ENCODE measurements around the gene PCNX3. TPM values are rescaled to one million over a fixed set of nuclear protein-coding genes. Genes with fewer than 3 reads are reported as not detected.

PCNX3 gene
- total RNA-seq, 1 experiment from 2014 or later: 31.4 TPM

GRCh38 chr11:65618763-65619162, 3.2 kb downstream of the PCNX3 start:
- DNase-seq (ENCODE audit: low read depth): no peak

- DNase-seq (ENCODE audit: low read depth): no peak
Observed at GRCh38 chr11:65619281-65619928, 3.8 kb downstream of the PCNX3 start.

- no peak for DNase-seq (ENCODE audit: low read depth)
Observed at GRCh38 chr11:65620666-65621065, 5.1 kb downstream of the PCNX3 start.

- no peak for DNase-seq (ENCODE audit: low read depth)
Observed at GRCh38 chr11:65621460-65621859, 5.9 kb downstream of the PCNX3 start.

GRCh38 chr11:65622011-65622410, 6.4 kb downstream of the PCNX3 start:
- no peak for DNase-seq (ENCODE audit: low read depth)

- DNase-seq (ENCODE audit: low read depth): no peak
Observed at GRCh38 chr11:65623177-65623576, 7.6 kb downstream of the PCNX3 start.

- no peak for DNase-seq (ENCODE audit: low read depth)
Observed at GRCh38 chr11:65623852-65624616, 8.5 kb downstream of the PCNX3 start.

- no peak for DNase-seq (ENCODE audit: low read depth)
Observed at GRCh38 chr11:65624931-65625627, 9.5 kb downstream of the PCNX3 start.

GRCh38 chr11:65625628-65626342, 10.2 kb downstream of the PCNX3 start:
- peak; percentile 19 for DNase-seq (ENCODE audit: low read depth)

GRCh38 chr11:65627202-65627601, 11.6 kb downstream of the PCNX3 start:
- DNase-seq (ENCODE audit: low read depth): no peak

- no peak for DNase-seq (ENCODE audit: low read depth)
Observed at GRCh38 chr11:65629579-65629978, 14.0 kb downstream of the PCNX3 start.

GRCh38 chr11:65630215-65630614, 14.6 kb downstream of the PCNX3 start:
- no peak for DNase-seq (ENCODE audit: low read depth)

GRCh38 chr11:65633390-65634108, 18.0 kb downstream of the PCNX3 start:
- no peak for DNase-seq (ENCODE audit: low read depth)

GRCh38 chr11:65634109-65634436, 18.5 kb downstream of the PCNX3 start:
- no peak for DNase-seq (ENCODE audit: low read depth)

GRCh38 chr11:65634440-65634839, 18.9 kb downstream of the PCNX3 start:
- no peak for DNase-seq (ENCODE audit: low read depth)

- no peak for DNase-seq (ENCODE audit: low read depth)
Observed at GRCh38 chr11:65634905-65635731, 19.5 kb downstream of the PCNX3 start.

GRCh38 chr11:65636108-65637031, 20.8 kb downstream of the PCNX3 start:
- DNase-seq (ENCODE audit: low read depth): no peak

- DNase-seq (ENCODE audit: low read depth): no peak
Observed at GRCh38 chr11:65637032-65637557, 21.5 kb downstream of the PCNX3 start.

GRCh38 chr11:65637794-65638419, 22.3 kb downstream of the PCNX3 start, which contains the start of gene SIPA1:
TSS of gene SIPA1 (plus strand) at chr11:65638101. CDS start at chr11:65640922, 2,821 bp downstream.
- peak; percentile 88 for DNase-seq (ENCODE audit: low read depth)

All from LHCN-M2 (cell line).